Left colon (tissue), 2 donors: ENCODE measurements around the gene CCDC66. TPM values are rescaled to one million over a fixed set of nuclear protein-coding genes. Genes with fewer than 3 reads are reported as not detected.

Experiments
- ATAC-seq: fragments of 200-7000 bp; cut with Tn5 transposase; one replicate; pipeline ENCODE4 v1.9.1; 2020; ENCODE audit warnings: mild to moderate bottlenecking, moderate library complexity
- DNase-seq, 2 donors: peaks; one replicate each; pipeline ENCODE4 v3.0.0-alpha.2; 2020
- intact Hi-C, 2 donors: fragments of 100-400 bp; cut with DNase I in 1 of 2; cut with micrococcal nuclease in 1 of 2; formaldehyde crosslinking; loops; one replicate each; pipeline versions ENCODE4 v1.11.2 to v1.14.0; 2022; cut with DNase I, micrococcal nuclease
- total RNA-seq, 2 donors: library from RNA; stranded (reverse); fragmentation: NEBNext Ultra II Directional; extraction: Animal tissue kit (Norgen Biotek cat#: 25700); gene quantifications; one replicate each; pipeline ENCODE4 v1.2.1, GENCODE V29; 2021
- donor health status: DM: no; HTN: no; CAD: no.
- donor health status: DM: yes; HTN: yes; CAD: no.

Gene CCDC66
- total RNA-seq, 2 donors from 2014 or later, result 13.5 to 20.2 TPM

DNA sequence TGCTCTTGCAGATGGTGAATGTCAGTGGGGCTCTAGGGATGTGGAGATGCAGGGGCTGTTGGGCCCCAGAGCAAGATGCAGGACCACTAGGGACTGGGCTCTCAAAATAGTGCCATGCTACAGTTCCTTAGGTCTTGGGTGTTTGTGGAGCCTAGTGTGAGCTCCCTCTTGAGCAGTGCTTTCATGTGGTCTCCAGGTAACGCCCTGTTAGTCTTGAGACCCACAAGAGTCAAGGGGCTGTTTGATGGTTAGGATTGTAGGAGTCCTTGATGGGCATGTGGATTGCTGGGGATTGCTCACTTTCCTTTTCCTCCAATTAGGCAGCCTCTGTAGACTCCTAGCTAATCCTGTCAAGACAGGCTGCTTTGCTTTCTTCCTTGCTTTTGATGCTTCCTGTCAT is 56.0 kb downstream of the CCDC66 start:
- no peak for ATAC-seq
- intact Hi-C loops, result no loop called here
- DNase-seq, result no peak

GRCh38 chr3:56616478-56617006 is 59.6 kb downstream of the CCDC66 start:
- DNase-seq (no peak), ATAC-seq (no peak)
- intact Hi-C loops, result no loop called here

DNA sequence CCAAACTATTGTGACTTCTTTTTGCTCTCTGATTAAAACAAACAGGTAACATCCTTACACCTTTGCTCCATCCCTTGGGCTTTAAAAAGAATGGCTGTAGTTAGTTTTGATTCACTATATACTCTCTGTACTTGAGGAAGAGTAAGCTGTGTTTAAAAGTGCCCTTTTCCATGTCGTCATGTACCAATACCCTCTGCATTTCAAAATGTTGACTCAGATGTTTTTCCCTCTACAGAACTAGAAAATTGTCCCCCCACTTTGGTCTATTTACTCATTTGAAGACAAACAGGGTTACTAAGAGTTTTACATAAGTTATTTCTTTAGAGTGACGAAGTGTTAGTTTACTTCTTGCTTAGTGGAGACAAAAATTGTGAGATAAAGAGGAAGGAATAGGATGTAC is 63.4 kb downstream of the CCDC66 start:
- intact Hi-C loops, result no loop called here
- ATAC-seq, result no peak
- no peak for DNase-seq

DNA sequence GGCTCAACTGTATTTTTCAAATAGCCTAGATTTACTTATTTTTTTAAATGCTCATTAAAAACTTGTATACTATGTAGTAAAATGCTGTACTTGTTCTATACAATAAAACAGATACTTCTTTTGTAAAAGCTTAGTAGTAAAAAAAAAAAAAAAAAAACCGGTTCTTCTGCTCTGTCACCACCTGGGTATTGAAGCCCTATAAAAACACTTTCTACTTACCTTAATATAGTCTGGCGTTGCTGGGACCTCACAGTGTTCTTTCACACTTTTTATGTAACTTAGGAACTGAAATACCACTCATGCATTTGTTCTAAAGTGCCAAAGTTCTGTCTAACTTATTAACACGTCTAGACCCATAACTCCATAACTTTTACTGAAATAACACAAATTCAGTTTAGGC is 64.7 kb downstream of the CCDC66 start:
- ATAC-seq (peak; percentile 91), DNase-seq (no peak)

GRCh38 chr3:56622381-56622780 is 65.4 kb downstream of the CCDC66 start:
- no peak for ATAC-seq
- no peak for DNase-seq
- intact Hi-C loops, result no loop called here

More for the DNA sequence above, 64.7 kb downstream of the CCDC66 start:
- intact Hi-C loops, result no loop called here

GRCh38 chr3:56624725-56625124 is 67.8 kb downstream of the CCDC66 start:
- no peak for DNase-seq
- intact Hi-C loops, result no loop called here
- no peak for ATAC-seq

DNA sequence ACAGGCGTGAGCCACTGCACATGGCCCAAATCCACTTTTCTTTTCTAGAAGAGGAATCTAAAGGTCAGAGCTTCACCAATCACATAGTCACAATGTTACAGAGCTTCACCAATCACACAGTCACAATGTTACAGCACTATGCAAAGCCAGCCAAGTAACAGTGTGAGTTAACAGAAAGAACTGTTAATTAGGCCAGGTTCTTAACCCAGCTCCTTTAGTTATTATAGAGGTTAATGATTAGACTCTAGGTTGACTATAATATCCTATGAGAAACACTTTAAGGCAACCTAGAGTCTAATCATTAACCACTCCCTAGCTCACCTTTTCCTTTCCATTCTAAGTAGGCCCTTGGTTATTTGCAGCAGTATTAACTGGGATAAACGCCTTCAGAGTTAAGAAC is 72.1 kb downstream of the CCDC66 start:
- peak; percentile 68 for ATAC-seq
- intact Hi-C loops, result no loop called here
- no peak for DNase-seq

GRCh38 chr3:56629451-56629850 is 72.5 kb downstream of the CCDC66 start:
- ATAC-seq (peak; percentile 60), DNase-seq (no peak)
- intact Hi-C loops, result no loop called here

- no peak for DNase-seq
- ATAC-seq, result no peak
- intact Hi-C loops, result no loop called here
Measured at GRCh38 chr3:56630966-56631365, 74.0 kb downstream of the CCDC66 start.

- no peak for ATAC-seq
- intact Hi-C loops, result no loop called here
- DNase-seq, result no peak
Measured at GRCh38 chr3:56633181-56633580, 76.2 kb downstream of the CCDC66 start.

DNA sequence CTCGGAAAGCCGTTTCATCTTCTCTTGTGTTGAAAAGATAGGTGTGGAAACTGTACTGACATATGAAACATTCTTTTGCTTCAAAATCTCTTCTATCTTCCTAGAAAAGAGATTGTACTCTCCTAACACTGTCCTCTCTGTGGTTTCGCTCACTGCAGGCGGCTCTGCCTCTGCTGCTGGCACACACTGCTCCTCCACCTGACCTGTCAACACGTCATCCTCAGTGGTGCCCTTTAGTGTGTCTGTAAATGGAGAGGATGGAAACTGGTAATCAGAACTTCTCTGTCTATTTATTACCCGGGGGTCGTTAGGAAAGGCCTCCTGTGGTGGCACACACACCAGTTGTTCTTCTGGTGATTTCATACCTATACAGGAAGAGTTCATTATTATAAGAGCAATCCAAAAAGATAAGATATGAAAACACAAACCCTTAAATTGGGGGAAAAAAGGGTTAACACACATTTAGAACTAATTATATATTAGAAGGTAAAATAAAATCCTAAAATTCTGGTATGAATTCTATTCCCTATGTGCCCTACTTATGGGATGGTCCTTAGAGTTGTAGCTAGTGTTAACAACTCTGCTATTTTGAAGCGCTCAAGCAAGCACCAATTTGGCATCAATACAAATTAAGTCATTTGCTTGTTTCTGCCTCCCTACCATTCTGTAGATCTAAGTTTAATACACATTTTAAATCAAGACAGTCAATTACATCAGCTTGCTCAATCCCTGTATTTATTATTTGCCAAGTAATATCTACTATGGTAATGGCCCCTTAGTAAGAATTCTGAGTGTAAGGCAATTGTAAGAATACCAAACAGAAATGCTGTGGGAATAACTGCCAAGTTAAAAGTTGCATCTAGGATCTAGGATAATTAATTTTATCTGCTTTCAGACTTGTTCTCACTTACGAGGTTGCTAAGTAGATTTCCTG is 76.9 kb downstream of the CCDC66 start:
- no peak for DNase-seq
- ATAC-seq, result no peak
- intact Hi-C loops, result no loop called here

GRCh38 chr3:56645407-56645806 is 88.4 kb downstream of the CCDC66 start:
- intact Hi-C loops, result no loop called here

GRCh38 chr3:56654460-56654859 is 97.5 kb downstream of the CCDC66 start:
- no peak for DNase-seq
- intact Hi-C loops, result no loop called here
- no peak for ATAC-seq

More at GRCh38 chr3:56645407-56645806, 88.4 kb downstream of the CCDC66 start:
- no peak for DNase-seq
- ATAC-seq, result no peak

GRCh38 chr3:56655709-56656108 is 98.7 kb downstream of the CCDC66 start:
- ATAC-seq (no peak), DNase-seq (no peak)
- intact Hi-C loops, result no loop called here

- DNase-seq (no peak), ATAC-seq (no peak)
- intact Hi-C loops, result no loop called here
Measured at GRCh38 chr3:56664823-56665222, 107.8 kb downstream of the CCDC66 start.

GRCh38 chr3:56667973-56668579 is 111.1 kb downstream of the CCDC66 start:
- ATAC-seq, result no peak
- no peak for DNase-seq
- intact Hi-C loops, result no loop called here
